ENCODE measurements around the gene OPRM1. TPM values are rescaled to one million over a fixed set of nuclear protein-coding genes. Genes with fewer than 3 reads are reported as not detected.
"Not testable (repeated sequence)": the region's sequence is repeated elsewhere in the genome, so short reads cannot be mapped to it uniquely, and the experiment has no call there.

Gene OPRM1
- polyA plus RNA-seq, 12 donors, result not detected

DNA sequence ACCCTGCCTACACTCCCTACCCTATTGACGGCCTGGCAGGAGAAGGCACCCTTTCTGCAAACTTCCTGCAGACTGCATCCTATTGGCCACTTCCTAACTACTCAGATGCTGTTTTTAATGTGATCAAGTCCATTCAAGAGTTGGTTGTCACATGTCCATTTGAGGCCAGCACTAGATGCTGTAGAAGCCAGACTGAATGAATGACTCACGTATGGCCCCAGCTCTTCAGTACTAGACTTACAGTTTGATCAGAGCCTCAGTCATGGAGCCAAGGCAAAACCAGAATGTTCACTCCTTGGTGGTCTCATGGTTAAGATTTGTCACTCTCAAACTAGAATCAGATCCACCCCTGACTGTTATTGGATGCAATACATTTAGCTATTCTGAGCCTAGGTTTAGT is 101.7 kb downstream of the OPRM1 start:
- no peak for DNase-seq

DNA sequence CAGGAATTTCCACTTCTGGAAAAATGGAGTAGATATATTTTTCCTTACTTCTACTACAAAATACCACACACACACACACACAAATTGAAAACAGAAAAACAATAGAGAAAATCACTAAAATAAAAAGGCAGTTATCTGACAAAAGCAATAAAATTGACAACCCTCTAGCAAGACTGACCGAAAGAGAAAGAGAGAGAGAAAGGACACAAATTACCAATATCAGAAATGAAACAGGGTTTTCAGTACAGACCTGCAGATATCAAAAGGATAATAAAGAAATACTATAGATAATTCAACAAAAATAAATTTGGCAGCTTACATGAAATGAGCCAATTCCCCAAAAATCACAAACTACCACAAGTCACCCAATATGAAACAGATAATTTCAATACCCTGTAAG is 104.7 kb downstream of the OPRM1 start:
- no peak for DNase-seq

DNA sequence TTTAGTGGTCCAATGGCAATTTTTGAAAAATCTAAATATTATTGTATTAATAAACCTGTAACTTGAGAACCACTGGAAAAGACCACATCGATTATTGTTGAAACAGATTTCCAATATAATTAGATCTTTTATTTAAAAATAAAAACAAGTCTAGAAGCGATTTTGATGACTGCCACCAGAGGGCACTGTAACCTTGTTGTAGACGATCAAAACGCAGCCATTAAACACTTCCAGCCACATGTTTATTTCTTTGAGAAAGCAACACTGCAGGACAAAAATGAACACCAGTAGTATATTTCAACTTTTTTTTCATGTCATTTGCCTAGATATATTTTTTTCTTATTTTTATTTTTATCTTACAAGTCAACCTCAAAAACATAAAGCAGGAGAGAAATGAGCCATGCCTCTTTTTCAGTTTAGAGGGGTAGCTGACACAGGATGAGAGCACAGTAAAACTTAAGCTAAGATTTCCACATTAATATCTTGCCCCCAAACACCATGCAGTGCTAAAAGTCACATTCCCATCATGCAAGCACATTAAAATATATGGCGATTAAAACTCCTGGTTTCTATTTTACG is 115.4 kb downstream of the OPRM1 start:
- DNase-seq, result peak; percentile 76

DNA sequence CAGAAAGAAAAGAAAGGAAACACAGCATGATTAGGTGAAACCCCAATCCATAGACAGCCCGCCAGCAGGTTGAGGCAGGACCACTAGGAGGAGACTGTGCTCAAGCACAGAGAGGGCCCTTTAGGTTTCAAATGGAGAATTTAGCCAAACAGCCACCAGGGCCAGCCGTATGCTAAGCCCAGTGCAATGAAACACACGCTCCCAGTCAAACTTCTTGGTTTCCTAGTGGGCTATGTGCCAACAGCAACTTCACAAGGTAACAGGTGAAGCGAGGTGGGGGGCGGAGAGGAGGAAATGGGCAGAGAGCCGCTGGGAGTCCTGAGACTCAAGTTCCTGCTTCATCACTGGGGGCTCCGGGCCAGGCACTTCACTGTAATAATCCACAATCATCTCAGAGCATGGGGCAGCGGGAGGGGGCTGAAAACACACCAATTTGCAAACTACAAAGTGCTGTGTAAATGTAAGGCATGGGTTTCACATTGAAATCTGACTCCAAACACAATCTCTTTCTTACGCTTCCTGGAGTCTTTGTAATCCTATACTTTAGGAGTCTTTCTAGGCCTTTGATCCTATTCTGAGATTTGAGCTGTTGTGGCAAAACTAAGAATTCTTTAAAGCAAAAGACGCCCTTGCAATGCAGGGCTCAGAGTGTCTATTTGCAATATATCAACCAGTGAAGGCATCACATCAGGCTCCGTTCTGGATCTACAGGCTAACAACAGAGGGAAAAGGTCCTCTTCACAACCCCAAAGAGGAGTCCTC is 117.3 kb downstream of the OPRM1 start:
- no peak for DNase-seq

DNA sequence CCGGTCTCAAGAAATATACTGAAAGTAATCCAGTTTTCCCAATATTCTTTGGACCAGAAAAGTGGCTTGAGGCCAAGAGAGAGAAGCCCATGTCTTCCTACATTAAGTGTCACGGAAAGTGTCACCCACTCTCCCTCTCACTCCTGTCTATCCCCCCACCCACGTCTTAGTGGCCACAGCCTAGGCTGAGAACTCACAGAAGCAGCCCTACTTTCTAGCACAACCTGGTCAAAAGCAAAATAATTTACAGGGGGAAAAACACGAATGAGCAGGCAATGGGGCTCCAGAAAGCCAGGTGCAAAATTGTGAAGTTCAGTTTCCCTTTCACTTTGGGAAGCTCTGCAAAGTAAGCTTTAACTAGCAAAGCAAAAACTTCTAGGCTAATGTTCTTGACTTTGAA is 118.0 kb downstream of the OPRM1 start:
- no peak for DNase-seq

DNA sequence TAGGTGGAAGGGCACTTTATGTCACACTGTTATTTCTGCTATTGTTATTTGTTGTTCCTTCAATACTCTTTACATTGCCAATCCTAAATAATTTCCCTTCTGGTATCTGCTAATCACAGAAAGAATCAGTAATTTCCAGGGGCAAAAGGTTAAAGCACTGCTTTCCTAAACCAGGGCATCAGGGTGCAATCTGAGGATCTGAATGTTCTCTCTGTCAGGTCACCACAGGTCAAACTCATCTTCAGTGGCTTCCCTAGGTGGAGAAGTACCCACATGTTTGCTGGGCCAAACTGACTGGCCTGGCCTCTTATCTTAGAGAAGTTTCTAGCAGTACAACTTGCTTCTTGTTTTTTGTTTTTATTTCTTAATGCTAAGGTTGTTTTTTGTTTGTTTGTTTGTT is 118.7 kb downstream of the OPRM1 start:
- no peak for DNase-seq

DNA sequence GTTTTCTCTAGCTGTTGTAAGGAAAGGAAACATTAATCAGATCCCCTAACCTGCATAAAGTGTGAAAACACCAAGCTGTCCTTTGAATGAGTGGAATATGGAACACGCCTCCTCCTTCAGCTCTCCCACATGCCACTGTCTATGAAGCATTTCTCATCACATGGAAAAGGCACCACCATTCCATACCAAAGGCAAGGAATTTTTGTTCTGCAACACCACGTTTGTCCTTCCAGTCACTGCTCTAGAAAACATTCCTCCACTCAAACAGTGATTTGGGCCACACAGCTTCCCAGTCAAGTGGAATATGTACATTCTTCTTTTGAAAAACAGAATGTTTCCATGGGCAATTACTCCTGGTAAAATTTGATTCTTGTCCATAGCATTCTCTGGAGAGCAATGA is 120.1 kb downstream of the OPRM1 start:
- no peak for DNase-seq

DNA sequence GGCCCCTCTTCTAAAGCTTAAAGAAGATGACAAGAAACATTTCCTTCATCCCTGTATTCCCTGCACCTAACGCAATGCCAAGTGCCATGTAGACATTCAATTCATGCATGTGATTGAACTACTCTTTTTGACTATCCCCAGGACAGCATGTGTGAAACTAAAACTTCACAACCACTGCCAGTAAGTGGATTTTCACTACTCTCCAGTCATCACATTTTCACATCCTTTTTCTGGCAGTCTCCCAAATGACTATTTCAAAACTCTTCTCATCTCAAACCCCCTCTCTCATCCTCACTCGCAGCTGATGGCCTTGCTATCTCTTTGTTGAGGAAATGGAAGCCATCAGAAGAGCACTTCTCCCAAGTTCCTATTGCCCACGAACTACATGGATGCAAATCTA is 122.6 kb downstream of the OPRM1 start:
- no peak for DNase-seq

DNA sequence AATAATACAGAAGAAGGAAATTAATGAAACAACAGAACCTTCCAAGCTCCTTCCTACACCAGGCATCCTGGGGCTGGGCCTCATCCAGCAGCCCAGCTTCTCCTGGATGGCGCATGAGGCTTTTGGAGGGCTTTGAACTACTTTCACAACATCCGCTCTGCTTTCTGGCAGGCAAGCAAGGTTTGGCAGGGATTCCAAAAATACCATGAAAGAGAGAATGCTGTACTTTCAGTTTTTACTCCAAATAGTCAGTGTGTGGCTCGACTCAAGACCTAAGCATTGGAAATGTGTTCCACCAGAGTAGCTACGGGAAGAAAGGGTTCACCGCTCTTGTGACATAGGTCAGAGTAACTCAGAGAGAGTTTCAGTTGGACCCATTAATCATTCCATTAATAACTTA is 125.4 kb downstream of the OPRM1 start:
- peak; percentile 83 for DNase-seq

DNA sequence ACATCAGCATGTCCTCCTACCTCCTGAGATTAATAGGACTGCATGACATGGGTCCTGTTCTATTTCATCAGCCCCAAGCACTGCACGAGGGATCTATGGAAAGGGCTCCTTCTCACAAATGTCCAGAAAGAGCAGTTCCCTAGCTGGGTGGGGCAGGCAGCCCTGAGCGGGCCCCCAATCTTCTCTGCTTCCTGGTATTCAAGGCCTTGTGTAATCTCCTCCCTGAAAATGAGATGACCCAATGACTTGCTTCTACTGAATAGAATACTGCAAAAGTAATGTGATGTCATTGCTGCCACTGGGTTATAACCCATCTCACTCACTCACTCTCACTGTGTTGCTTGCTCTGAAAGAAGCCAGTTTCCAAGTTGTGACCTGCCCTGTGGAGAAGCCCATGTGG is 126.4 kb downstream of the OPRM1 start:
- no peak for DNase-seq

DNA sequence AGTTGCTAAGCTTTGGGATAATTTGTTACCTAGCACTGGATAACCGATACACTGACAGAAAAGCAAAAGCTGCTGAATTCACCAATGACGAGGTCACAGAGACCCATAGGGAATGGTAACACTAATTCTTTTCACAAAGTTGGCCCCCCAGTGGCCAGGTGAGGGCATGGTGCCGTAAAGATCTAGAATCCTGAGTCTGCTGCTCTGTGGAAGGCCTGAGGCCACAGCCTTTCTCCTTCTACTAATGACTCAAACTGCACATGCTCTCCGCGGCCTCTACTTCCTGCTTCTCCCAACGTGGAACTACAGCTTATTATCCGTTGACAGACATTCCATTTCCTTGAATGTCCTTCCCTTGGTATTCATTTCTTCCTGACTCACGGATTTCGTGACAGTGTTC is 127.1 kb downstream of the OPRM1 start:
- no peak for DNase-seq

DNA sequence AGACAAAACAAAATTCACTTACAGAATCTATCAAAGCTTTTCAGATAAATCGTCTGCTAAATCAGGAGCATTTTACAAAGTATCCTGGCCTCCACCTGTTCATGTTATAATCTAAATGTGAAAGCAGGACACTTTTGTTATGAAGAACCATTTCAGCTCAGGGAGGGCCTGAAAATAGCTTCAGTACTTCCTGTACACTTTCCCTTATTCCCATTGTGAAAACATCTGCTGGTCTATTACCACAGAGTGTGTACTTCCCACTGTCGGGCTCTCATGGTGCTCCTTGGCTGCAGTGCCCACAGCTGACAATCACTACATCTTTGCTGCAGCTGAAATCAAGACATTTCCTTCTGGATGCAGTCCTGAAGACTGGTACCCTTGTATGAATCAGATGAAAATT is 128.1 kb downstream of the OPRM1 start:
- no peak for DNase-seq

DNA sequence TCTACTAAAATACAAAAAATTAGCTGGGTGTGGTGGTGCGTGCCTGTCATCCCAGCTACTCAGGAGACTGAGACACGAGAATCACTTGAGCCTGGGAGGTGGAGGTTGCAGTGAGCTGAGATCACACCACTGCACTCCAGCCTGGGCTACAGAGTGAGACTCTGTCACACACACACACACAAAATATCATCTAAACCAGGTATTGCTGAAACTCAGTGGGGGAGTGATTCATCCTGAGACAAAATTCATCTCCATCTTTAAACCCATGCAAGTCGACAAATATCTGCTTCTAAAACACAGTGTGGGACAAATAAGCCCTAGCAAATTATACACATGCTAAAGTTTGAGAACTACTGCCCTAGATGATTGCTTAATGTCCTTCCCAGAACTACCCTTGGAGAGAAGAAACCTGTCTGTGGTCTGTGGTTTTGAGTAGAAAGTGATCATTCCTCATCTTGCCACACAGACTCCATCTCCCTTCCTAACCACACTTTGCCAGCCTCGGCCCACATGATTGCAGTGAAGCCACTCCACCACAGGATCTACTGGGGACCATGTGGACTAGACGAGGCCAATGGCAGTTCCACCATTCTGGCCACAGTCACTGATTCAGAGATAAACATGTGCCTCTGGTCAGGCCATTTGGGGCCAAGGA is 130.3 kb downstream of the OPRM1 start:
- no peak for DNase-seq

DNA sequence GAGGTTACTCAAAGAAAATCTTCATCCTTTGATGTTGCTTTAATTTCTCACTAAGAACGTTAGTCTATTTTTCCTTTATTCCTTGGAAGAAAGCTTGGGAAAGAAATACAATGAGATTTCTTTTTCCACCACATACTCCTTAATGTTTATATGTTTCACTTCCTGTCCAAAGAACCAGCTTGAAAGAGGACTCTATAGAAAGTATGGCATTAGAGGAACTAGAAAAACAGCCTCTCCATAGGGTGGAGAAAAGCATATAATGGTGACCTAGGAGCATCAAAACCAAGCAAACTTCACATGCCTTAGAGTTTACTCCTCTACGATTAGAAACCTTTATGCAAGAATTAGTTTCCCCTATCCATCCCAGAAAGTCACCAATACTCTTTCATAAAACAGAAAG is 131.1 kb downstream of the OPRM1 start:
- no peak for DNase-seq

DNA sequence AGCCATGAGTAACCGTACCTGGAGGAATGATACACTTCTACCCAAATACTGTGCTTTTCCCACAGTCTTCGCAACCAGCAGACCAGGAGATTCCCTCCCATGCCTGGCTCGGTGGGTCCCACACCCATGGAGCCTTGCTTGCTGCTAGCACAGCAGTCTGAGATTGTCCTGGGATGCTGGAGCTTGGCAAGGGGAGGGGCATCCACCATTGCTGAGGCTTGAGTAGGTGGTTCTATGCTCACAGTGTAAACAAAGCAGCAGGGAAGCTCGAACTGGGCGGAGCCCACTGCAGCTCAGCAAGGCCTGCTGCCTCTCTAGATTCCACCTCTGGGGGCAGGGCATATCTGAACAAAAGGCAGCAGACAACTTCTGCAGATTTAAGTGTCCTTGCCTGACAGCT is 133.4 kb downstream of the OPRM1 start:
- DNase-seq, result not testable (repeated sequence)

DNA sequence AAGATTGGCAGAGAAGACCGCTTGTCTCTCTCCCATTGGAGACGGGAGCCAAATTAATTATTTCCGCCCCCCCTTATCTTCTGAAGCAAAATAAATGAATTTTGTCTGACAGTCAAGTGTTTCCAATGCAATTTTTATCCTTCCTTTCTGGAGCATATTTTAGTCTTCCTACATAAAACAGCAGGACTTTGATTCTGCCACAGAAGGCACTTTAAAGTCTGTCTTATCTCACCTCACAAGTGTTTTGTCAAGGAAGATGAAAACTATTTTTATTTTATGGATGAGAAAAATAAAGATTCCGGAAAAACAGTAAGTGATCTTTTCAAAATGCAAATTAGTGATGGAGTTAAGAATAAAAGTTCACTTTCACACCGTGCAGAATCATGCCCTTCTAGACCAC is 140.4 kb downstream of the OPRM1 start:
- DNase-seq, result no peak

DNA sequence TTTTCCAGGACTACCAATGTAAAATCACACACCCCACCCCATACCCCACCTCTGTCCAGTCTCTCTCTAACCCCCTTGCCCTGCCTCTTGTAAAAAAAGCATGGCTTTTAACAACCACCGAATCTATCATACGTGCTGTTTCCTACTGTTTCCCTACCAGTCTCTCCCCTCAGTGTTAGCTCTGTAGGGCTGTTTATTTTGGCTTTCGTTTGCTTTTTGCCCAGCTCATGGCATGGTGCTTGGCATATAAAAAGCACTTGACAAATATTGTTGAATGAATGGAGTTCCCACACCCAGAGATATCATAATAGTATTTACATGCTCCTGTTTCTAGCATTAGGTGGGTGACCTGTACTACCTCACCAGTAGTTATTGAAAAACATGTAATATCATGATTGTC is 148.2 kb downstream of the OPRM1 start:
- no peak for DNase-seq

DNA sequence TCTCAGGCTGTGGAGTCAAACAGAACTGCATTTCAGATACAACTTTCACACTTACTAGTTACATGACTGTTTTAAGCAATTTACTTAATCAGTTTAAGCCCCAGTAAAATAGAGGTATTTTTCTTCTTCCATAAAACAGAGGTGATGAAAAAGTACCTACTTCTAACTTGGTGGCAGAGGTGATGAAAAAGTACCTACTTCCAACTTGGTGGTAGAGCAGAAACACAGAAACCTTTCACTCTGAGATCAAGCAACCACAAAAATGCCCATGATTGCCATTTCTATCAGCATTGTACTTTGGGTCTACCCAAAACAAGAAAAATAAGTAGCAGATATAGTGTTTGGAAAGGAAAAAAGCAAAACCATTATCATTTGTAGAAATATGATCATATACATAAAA is 148.7 kb downstream of the OPRM1 start:
- no peak for DNase-seq

DNA sequence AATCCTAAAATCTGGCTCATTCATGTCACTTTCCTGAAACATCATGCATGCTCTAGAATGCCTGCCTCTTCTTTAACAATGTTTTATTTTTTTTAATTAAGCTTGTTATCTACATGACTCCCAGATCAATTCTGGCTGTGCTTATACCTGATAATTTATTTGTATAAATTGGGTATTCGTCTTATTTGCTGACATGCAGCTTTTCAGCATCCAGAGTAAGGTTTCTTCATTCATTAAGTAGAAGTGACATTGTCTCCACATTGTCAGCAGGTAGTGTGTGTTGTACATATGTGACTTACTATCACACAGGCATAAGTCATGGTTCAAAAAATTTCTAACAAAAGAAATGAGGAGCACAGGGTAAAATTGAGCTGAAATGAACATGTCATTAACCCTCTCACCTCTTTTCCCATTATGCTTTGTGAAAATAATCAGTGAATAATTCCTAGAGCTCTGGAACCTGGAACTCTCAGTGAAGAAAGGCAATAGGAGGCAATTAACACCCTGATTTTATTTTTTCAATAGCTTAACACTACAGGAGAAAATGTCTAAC is 157.4 kb downstream of the OPRM1 start:
- DNase-seq, result no peak

DNA sequence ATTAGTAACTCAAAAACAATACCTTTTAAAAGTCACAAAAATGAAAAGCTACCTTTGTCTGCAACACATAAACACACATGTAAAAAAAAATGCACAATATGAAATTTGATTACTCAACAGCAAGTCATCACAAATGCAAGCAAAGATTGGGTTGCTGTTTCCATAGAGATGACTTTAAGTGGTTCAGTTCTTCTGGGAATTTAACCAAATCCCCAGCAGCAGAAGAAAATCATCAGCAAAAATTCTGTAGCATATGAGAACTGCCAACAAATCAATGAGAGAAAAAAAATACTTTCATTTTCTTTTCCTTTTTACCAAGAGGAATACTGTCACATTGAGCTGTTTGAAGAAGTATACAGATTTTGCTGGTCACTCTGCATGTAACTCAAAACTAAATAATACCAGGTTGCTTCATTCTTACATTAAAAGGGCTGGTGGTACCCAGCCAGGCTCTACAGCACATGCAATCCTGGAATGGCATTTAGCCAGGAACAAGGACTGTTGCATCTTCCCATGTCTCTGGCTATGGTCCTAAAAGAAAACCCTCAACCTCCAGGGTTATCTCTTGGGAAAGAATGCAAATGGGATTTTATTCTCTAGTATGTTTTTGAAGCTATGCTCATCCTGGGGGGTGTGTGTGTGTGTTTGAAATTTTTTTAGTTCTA is 158.3 kb downstream of the OPRM1 start:
- DNase-seq, result peak; percentile 24

DNA sequence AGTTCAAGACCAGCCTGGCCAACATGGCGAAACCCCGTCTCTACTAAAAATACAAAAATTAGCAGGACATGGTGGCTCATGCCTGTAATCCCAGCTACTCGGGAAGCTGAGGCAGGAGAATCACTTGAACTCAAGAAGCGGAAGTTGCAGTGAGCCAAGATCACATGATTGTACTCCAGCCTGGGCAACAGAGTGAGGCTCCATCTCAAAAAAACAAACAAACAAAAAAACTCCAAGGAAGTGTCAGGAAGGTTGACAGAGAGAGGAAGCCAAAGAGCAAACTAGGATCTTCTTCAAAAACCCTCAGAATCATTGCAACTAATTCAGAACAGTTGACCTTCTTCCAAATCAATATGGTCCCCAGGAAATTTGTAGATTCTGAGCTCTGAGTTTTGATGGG is 162.6 kb downstream of the OPRM1 start:
- not testable (repeated sequence) for DNase-seq

DNA sequence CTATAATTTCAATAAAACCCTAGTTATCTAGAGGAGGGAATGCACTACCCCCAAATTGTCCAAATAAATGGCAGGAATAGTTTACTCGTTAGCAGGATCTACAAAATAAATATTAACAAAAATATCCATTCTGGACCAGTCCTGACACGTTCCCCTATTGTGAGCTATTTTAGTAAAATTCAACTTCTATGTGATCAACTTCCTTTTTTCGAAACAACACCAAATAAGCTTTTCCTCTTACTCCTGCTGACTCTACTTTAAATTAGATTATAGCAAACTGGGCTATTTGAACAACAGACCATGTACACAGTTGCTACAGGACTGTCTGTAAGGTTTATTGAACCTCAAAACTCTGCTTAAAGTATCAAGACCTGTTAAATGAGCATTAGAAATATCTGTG is 163.3 kb downstream of the OPRM1 start:
- no peak for DNase-seq

DNA sequence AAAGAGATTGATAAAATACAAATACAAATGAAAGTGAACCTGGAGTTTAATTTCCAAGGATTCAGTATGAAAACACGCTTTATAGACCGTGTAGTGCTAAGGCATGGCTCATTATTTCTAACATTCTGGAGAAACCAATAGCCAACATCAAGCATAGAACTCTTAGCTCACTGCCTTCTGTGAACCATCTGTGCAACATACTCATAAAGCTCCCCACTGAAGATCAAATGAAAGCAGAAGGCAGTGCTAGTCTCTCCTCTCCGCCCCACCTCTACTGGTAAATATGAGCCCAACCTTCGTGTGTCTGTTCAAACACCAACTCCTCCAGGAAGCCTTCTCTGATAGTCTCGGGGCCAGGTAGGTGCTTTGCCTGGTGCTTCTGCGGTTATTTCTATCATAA is 163.9 kb downstream of the OPRM1 start:
- DNase-seq, result no peak
